SU-DHL-6 (cell line): ENCODE data around the gene CACNB1.

Experiments used
- EZH2phosphoT487 ChIP-seq: fragments of 200-600 bp; sonication (generic), shearing (Covaris generic); conservative IDR thresholded peaks from 2 replicates; pipeline ENCODE4 v1.6.1; 2018; ENCODE audit warnings: mild to moderate bottlenecking, antibody characterized with exemption, low read length, moderate library complexity, mixed read lengths
- TF ChIP-seq, protein P1 (sequence below): fragments of 200-600 bp; sonication (generic); IDR thresholded peaks from one replicate; pipeline ENCODE4 v1.5.1; 2017; ENCODE audit warnings: antibody characterized with exemption, mild to moderate bottlenecking, low read length, moderate library complexity; ENCODE audit not compliant: insufficient read depth, poor library complexity, severe bottlenecking

DNA sequence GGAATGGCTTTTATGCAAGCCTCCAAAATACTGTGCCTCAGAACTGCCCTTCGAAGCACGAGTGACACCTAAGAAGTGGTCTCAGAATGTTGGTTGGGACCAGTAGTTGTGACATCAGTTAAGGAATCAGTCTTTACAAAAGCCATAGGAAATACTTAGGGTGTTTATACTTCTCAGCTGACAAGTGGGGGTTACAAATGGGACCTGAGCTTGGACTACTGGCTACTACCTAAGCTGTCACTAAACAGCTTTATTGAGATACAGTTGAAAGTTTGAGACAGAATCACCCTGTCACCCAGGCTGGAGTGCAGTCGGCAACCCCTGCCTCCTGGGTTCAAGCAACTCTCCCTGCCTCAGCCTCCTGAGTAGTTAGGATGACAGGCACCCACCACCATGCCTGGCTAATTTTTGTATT lies 7.7 kb upstream of the CACNB1 start:
- TF ChIP-seq, protein P1, sequence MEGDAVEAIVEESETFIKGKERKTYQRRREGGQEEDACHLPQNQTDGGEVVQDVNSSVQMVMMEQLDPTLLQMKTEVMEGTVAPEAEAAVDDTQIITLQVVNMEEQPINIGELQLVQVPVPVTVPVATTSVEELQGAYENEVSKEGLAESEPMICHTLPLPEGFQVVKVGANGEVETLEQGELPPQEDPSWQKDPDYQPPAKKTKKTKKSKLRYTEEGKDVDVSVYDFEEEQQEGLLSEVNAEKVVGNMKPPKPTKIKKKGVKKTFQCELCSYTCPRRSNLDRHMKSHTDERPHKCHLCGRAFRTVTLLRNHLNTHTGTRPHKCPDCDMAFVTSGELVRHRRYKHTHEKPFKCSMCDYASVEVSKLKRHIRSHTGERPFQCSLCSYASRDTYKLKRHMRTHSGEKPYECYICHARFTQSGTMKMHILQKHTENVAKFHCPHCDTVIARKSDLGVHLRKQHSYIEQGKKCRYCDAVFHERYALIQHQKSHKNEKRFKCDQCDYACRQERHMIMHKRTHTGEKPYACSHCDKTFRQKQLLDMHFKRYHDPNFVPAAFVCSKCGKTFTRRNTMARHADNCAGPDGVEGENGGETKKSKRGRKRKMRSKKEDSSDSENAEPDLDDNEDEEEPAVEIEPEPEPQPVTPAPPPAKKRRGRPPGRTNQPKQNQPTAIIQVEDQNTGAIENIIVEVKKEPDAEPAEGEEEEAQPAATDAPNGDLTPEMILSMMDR: no peak
- TF ChIP-seq EZH2phosphoT487: no peak
